ENCODE data around the gene UNC5C.

Gene UNC5C

GRCh38 chr4:95159384-95159783 is 389.4 kb downstream of the UNC5C start:
- Histone ChIP-seq H3K36me3 (ENCODE audit: control insufficient read depth in 4 of 4, insufficient read depth in 4 of 4, low read length in 3 of 4) (no peaks in the 10 kb centered on the region), H3K4me3 (ENCODE audit: control insufficient read depth in 1 of 7, extremely low read depth in 1 of 7, insufficient read depth in 4 of 7, low read depth in 2 of 7, low read length in 6 of 7) (no peak overlapping the region), H3K9me3 (ENCODE audit: control extremely low read depth in 1 of 5, control insufficient read depth in 4 of 5, insufficient read depth in 2 of 5, low read depth in 1 of 5, low read length in 4 of 5) (no peaks in the 10 kb centered on the region), H3K27me3 (replicated peaks in 2 of 5; ENCODE audit: control insufficient read depth in 4 of 5, insufficient read depth in 5 of 5, low read length in 4 of 5) (no peaks in the 10 kb centered on the region), H3K4me1 (ENCODE audit: control extremely low read depth in 1 of 4, control insufficient read depth in 4 of 4, insufficient read depth in 4 of 4, low read length in 3 of 4) (peaks cover 4 to 14% (median 8%) of the 10 kb centered on the region in 4 experiments), H3K27ac (ENCODE audit: insufficient read depth in 1 of 2, low read depth in 1 of 2, low read length in 2 of 2, poor library complexity in 1 of 2, severe bottlenecking in 2 of 2) (no peak overlapping the region)
- WGBS (ENCODE audit: insufficient coverage) = 96% methylated on average over 4 of the region's 4 CpGs
- ChIA-PET CTCF (no interaction called here), POLR2A (no interaction called here)
- no peak for DNase-seq

GRCh38 chr4:95158626-95159025 is 390.1 kb downstream of the UNC5C start:
- POLR2A ChIA-PET = no interaction called here
- CTCF ChIA-PET = no interaction called here
- 52% methylated on average over 2 of the region's 2 CpGs for WGBS (ENCODE audit: insufficient coverage)
- Histone ChIP-seq H3K4me1 (ENCODE audit: control extremely low read depth in 1 of 4, control insufficient read depth in 4 of 4, insufficient read depth in 4 of 4, low read length in 3 of 4) (peaks cover 4 to 14% (median 8%) of the 10 kb centered on the region in 4 experiments), H3K27ac (ENCODE audit: insufficient read depth in 1 of 2, low read depth in 1 of 2, low read length in 2 of 2, poor library complexity in 1 of 2, severe bottlenecking in 2 of 2) (no peak overlapping the region), H3K36me3 (ENCODE audit: control insufficient read depth in 4 of 4, insufficient read depth in 4 of 4, low read length in 3 of 4) (no peaks in the 10 kb centered on the region), H3K27me3 (replicated peaks in 2 of 5; ENCODE audit: control insufficient read depth in 4 of 5, insufficient read depth in 5 of 5, low read length in 4 of 5) (no peaks in the 10 kb centered on the region), H3K9me3 (ENCODE audit: control extremely low read depth in 1 of 5, control insufficient read depth in 4 of 5, insufficient read depth in 2 of 5, low read depth in 1 of 5, low read length in 4 of 5) (no peaks in the 10 kb centered on the region), H3K4me3 (ENCODE audit: control insufficient read depth in 1 of 7, extremely low read depth in 1 of 7, insufficient read depth in 4 of 7, low read depth in 2 of 7, low read length in 6 of 7) (no peak overlapping the region)
- DNase-seq = no peak

- H3K27me3 ChIP-seq (replicated peaks in 2 of 5; ENCODE audit: control insufficient read depth in 4 of 5, insufficient read depth in 5 of 5, low read length in 4 of 5) = no peaks in the 10 kb centered on the region
- no peak overlapping the region for H3K27ac ChIP-seq (ENCODE audit: insufficient read depth in 1 of 2, low read depth in 1 of 2, low read length in 2 of 2, poor library complexity in 1 of 2, severe bottlenecking in 2 of 2)
- WGBS (ENCODE audit: insufficient coverage) = no CpG with 5 or more reads among the region's 2 CpGs
- ChIA-PET CTCF (no interaction called here), POLR2A (no interaction called here)
- peaks cover 4 to 14% (median 8%) of the 10 kb centered on the region in 4 experiments for H3K4me1 ChIP-seq (ENCODE audit: control extremely low read depth in 1 of 4, control insufficient read depth in 4 of 4, insufficient read depth in 4 of 4, low read length in 3 of 4)
- no peaks in the 10 kb centered on the region for H3K36me3 ChIP-seq (ENCODE audit: control insufficient read depth in 4 of 4, insufficient read depth in 4 of 4, low read length in 3 of 4)
- H3K4me3 ChIP-seq (ENCODE audit: control insufficient read depth in 1 of 7, extremely low read depth in 1 of 7, insufficient read depth in 4 of 7, low read depth in 2 of 7, low read length in 6 of 7) = no peak overlapping the region
- no peak for DNase-seq
- no peaks in the 10 kb centered on the region for H3K9me3 ChIP-seq (ENCODE audit: control extremely low read depth in 1 of 5, control insufficient read depth in 4 of 5, insufficient read depth in 2 of 5, low read depth in 1 of 5, low read length in 4 of 5)
Observed at GRCh38 chr4:95158045-95158444, 390.7 kb downstream of the UNC5C start.

GRCh38 chr4:95157596-95157995 is 391.2 kb downstream of the UNC5C start:
- Histone ChIP-seq H3K4me1 (ENCODE audit: control extremely low read depth in 1 of 4, control insufficient read depth in 4 of 4, insufficient read depth in 4 of 4, low read length in 3 of 4) (peaks cover 4 to 14% (median 8%) of the 10 kb centered on the region in 4 experiments), H3K36me3 (ENCODE audit: control insufficient read depth in 4 of 4, insufficient read depth in 4 of 4, low read length in 3 of 4) (no peaks in the 10 kb centered on the region), H3K27me3 (replicated peaks in 2 of 5; ENCODE audit: control insufficient read depth in 4 of 5, insufficient read depth in 5 of 5, low read length in 4 of 5) (no peaks in the 10 kb centered on the region), H3K27ac (ENCODE audit: insufficient read depth in 1 of 2, low read depth in 1 of 2, low read length in 2 of 2, poor library complexity in 1 of 2, severe bottlenecking in 2 of 2) (no peak overlapping the region), H3K4me3 (ENCODE audit: control insufficient read depth in 1 of 7, extremely low read depth in 1 of 7, insufficient read depth in 4 of 7, low read depth in 2 of 7, low read length in 6 of 7) (no peak overlapping the region), H3K9me3 (ENCODE audit: control extremely low read depth in 1 of 5, control insufficient read depth in 4 of 5, insufficient read depth in 2 of 5, low read depth in 1 of 5, low read length in 4 of 5) (no peaks in the 10 kb centered on the region)
- DNase-seq = no peak
- ChIA-PET CTCF (no interaction called here), POLR2A (no interaction called here)

- CTCF ChIA-PET = interaction anchor here (0.7 to 1.6 kb wide), 6 partner anchors 8 to 860 kb away, joined by 3 to 5 read pairs (median 4); no protein-coding TSS in a partner anchor
- POLR2A ChIA-PET = interaction anchor here (0.6 to 0.7 kb wide), 2 partner anchors 20 to 1425 kb away, joined by 3 read pairs; no protein-coding TSS in a partner anchor
Observed at GRCh38 chr4:95156452-95156765, 392.4 kb downstream of the UNC5C start.

GRCh38 chr4:95155759-95156451 is 392.9 kb downstream of the UNC5C start:
- Histone ChIP-seq H3K4me3 (ENCODE audit: control insufficient read depth in 1 of 7, extremely low read depth in 1 of 7, insufficient read depth in 4 of 7, low read depth in 2 of 7, low read length in 6 of 7) (peak overlapping the region in 1 of 7 experiments; percentile 24), H3K27ac (ENCODE audit: insufficient read depth in 1 of 2, low read depth in 1 of 2, low read length in 2 of 2, poor library complexity in 1 of 2, severe bottlenecking in 2 of 2) (no peak overlapping the region), H3K4me1 (ENCODE audit: control extremely low read depth in 1 of 4, control insufficient read depth in 4 of 4, insufficient read depth in 4 of 4, low read length in 3 of 4) (peaks cover 4 to 14% (median 8%) of the 10 kb centered on the region in 4 experiments), H3K36me3 (ENCODE audit: control insufficient read depth in 4 of 4, insufficient read depth in 4 of 4, low read length in 3 of 4) (no peaks in the 10 kb centered on the region), H3K27me3 (replicated peaks in 2 of 5; ENCODE audit: control insufficient read depth in 4 of 5, insufficient read depth in 5 of 5, low read length in 4 of 5) (no peaks in the 10 kb centered on the region), H3K9me3 (ENCODE audit: control extremely low read depth in 1 of 5, control insufficient read depth in 4 of 5, insufficient read depth in 2 of 5, low read depth in 1 of 5, low read length in 4 of 5) (no peaks in the 10 kb centered on the region)
- peak; percentile 46 to 73 (median 71) for DNase-seq
- CTCF ChIA-PET = interaction anchor here (0.7 to 1.6 kb wide), 5 partner anchors 9 to 860 kb away, joined by 3 to 5 read pairs (median 4); no protein-coding TSS in a partner anchor
- WGBS (ENCODE audit: insufficient coverage) = no CpG with 5 or more reads among the region's 2 CpGs
- POLR2A ChIA-PET = interaction anchor here (0.6 to 0.7 kb wide), 2 partner anchors 19 to 1426 kb away, joined by 3 read pairs; no protein-coding TSS in a partner anchor

More at GRCh38 chr4:95156452-95156765, 392.4 kb downstream of the UNC5C start:
- DNase-seq = no peak
- peak overlapping the region in 1 of 2 experiments; percentile 4 for H3K27ac ChIP-seq (ENCODE audit: insufficient read depth in 1 of 2, low read depth in 1 of 2, low read length in 2 of 2, poor library complexity in 1 of 2, severe bottlenecking in 2 of 2)
- H3K36me3 ChIP-seq (ENCODE audit: control insufficient read depth in 4 of 4, insufficient read depth in 4 of 4, low read length in 3 of 4) = no peaks in the 10 kb centered on the region
- no peaks in the 10 kb centered on the region for H3K9me3 ChIP-seq (ENCODE audit: control extremely low read depth in 1 of 5, control insufficient read depth in 4 of 5, insufficient read depth in 2 of 5, low read depth in 1 of 5, low read length in 4 of 5)
- 0% methylated on average over 1 of the region's 3 CpGs for WGBS (ENCODE audit: insufficient coverage)
- H3K4me3 ChIP-seq (ENCODE audit: control insufficient read depth in 1 of 7, extremely low read depth in 1 of 7, insufficient read depth in 4 of 7, low read depth in 2 of 7, low read length in 6 of 7) = no peak overlapping the region
- peaks cover 4 to 14% (median 8%) of the 10 kb centered on the region in 4 experiments for H3K4me1 ChIP-seq (ENCODE audit: control extremely low read depth in 1 of 4, control insufficient read depth in 4 of 4, insufficient read depth in 4 of 4, low read length in 3 of 4)
- H3K27me3 ChIP-seq (replicated peaks in 2 of 5; ENCODE audit: control insufficient read depth in 4 of 5, insufficient read depth in 5 of 5, low read length in 4 of 5) = no peaks in the 10 kb centered on the region

- Histone ChIP-seq H3K9me3 (ENCODE audit: control extremely low read depth in 1 of 5, control insufficient read depth in 4 of 5, insufficient read depth in 2 of 5, low read depth in 1 of 5, low read length in 4 of 5) (no peaks in the 10 kb centered on the region), H3K36me3 (ENCODE audit: control insufficient read depth in 4 of 4, insufficient read depth in 4 of 4, low read length in 3 of 4) (no peaks in the 10 kb centered on the region), H3K27me3 (replicated peaks in 2 of 5; ENCODE audit: control insufficient read depth in 4 of 5, insufficient read depth in 5 of 5, low read length in 4 of 5) (no peaks in the 10 kb centered on the region), H3K4me3 (ENCODE audit: control insufficient read depth in 1 of 7, extremely low read depth in 1 of 7, insufficient read depth in 4 of 7, low read depth in 2 of 7, low read length in 6 of 7) (no peak overlapping the region), H3K27ac (ENCODE audit: insufficient read depth in 1 of 2, low read depth in 1 of 2, low read length in 2 of 2, poor library complexity in 1 of 2, severe bottlenecking in 2 of 2) (no peak overlapping the region), H3K4me1 (ENCODE audit: control extremely low read depth in 1 of 4, control insufficient read depth in 4 of 4, insufficient read depth in 4 of 4, low read length in 3 of 4) (peaks cover 3 to 12% (median 6%) of the 10 kb centered on the region in 4 experiments)
- no peak for DNase-seq
- 98% methylated on average over 5 of the region's 5 CpGs for WGBS (ENCODE audit: insufficient coverage)
- POLR2A ChIA-PET = no interaction called here
- CTCF ChIA-PET = no interaction called here
Observed at GRCh38 chr4:95153182-95153581, 395.6 kb downstream of the UNC5C start.
